WI38 (cell line): Measurements from ENCODE around the gene SLC16A5.

Source experiments
- H3K4me3 ChIP-seq: 2 replicates; pipeline ENCODE4 v1.5.1; 2011; ENCODE audit warnings: low read depth, mild to moderate bottlenecking, control low read depth, low read length
- TF ChIP-seq, protein P1 (sequence below): IDR thresholded peaks from 2 replicates; pipeline ENCODE4 v1.5.1; 2012; ENCODE audit warnings: low read depth, mild to moderate bottlenecking, control low read depth, low read length

The SLC16A5 gene

GRCh38 chr17:75081611-75082540 is 5.9 kb upstream of the SLC16A5 start:
- no peak overlapping the region for H3K4me3 ChIP-seq
- TF ChIP-seq, protein P1, sequence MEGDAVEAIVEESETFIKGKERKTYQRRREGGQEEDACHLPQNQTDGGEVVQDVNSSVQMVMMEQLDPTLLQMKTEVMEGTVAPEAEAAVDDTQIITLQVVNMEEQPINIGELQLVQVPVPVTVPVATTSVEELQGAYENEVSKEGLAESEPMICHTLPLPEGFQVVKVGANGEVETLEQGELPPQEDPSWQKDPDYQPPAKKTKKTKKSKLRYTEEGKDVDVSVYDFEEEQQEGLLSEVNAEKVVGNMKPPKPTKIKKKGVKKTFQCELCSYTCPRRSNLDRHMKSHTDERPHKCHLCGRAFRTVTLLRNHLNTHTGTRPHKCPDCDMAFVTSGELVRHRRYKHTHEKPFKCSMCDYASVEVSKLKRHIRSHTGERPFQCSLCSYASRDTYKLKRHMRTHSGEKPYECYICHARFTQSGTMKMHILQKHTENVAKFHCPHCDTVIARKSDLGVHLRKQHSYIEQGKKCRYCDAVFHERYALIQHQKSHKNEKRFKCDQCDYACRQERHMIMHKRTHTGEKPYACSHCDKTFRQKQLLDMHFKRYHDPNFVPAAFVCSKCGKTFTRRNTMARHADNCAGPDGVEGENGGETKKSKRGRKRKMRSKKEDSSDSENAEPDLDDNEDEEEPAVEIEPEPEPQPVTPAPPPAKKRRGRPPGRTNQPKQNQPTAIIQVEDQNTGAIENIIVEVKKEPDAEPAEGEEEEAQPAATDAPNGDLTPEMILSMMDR, result no peak

DNA sequence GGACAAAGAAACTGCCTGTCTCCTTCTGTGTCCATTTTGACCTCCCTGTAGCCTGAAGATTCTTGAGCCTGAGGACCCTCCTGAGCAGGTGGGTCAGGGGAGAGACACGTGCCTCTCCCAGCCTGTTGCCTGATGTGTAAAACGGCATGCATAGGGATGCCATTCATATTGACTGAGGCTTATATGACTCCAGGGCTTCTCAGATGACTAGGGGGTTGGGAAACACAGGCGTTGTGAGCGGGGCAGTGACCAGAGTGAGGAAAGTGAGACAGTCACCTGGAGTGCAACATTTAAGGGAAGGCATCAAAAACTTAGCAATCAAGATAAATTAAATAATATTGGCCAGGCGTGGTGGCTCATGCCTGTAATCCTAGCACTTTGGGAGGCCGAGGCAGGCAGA is 5.1 kb upstream of the SLC16A5 start:
- no peak overlapping the region for H3K4me3 ChIP-seq
- TF ChIP-seq, protein P1, result no peak

- TF ChIP-seq, protein P1, result no peak
These were observed 3.6 kb upstream of the SLC16A5 start for GRCh38 chr17:75084039-75084660.

DNA sequence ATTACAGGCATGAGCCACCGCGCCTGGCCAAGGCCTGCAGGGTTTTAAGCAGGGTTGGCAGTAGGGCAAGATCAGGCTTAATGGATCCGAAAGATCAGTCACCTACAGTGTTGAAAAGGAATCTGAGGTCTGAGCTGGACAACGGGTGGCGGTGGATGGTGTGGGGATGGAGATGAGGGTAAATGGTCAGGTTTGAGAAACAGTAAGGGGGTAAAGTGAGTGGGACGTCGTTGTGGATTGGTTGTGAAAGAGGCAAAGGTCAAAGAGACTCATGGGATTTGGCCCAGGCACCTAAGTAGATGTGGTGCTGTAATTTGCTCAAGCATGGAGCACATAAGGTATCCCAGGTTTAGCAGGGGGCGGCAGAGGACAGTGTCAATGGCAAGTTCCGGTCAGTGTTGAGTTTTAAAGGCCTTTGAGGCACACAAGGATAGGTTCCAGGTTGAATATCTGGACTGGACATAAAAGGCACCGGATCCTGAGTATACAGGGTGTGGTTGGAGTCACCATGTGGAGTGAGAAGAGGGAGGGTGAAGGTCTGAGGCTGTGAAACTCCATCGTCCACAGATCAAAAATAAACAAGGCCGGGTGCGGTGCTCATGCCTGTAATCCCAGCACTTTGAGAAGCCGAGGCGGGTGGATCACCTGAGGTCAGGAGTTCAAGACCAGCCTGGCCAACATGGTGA is 1.1 kb upstream of the SLC16A5 start:
- TF ChIP-seq, protein P1, result no peak
- no peak overlapping the region for H3K4me3 ChIP-seq

More at GRCh38 chr17:75084039-75084660, 3.6 kb upstream of the SLC16A5 start:
- no peak overlapping the region for H3K4me3 ChIP-seq

- TF ChIP-seq, protein P1, result no peak
- H3K4me3 ChIP-seq, result peak overlapping the region; percentile 54
These were observed 584 bp upstream of the SLC16A5 start for GRCh38 chr17:75087182-75087557.

GRCh38 chr17:75088465-75089417 is 987 bp downstream of the SLC16A5 start:
- TF ChIP-seq, protein P1, result no peak
- peak overlapping the region; percentile 54 for H3K4me3 ChIP-seq
